Thyroid gland (tissue), 4 donors: ENCODE results near the gene TTN.

ENCODE experiments used
- POLR2A ChIP-seq, 2 donors: fragments of 450-650 bp; IDR thresholded peaks; one replicate each; pipeline ENCODE4 v1.6.1; 2017; ENCODE audit warnings: antibody characterized with exemption in 2 of 2, mild to moderate bottlenecking in 2 of 2, moderate library complexity in 1 of 2
- TF ChIP-seq, protein P1 (sequence below), 6 experiments: fragments of 200-600 bp in 3 of 6; fragments of 450-650 bp in 3 of 6; sonication (generic) in 3 of 6; IDR thresholded peaks; one replicate each; pipeline ENCODE4 v1.5.1; 2016 to 2019; ENCODE audit warnings: antibody characterized with exemption in 6 of 6, mild to moderate bottlenecking in 2 of 6, inconsistent platforms in 1 of 6, moderate library complexity in 1 of 6

DNA sequence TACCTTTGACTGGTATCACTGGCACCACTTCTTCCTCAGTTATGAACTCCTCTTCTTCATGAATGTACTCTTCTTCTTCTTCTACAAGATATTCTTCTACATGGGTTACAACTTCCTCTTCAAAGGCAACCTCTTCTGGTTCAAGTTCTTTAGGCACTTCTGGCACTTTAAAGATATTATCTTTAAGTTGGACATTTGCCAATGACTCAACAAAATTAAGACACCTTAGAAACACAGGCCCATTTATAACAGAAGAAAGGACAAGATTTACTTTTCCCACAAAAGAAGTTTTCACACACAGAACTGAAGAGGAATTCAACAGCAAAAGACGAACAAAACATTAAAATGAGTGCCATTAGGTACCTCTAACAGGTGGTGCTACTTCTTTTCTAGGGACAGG is 127.3 kb downstream of the TTN start:
- TF ChIP-seq, protein P1, sequence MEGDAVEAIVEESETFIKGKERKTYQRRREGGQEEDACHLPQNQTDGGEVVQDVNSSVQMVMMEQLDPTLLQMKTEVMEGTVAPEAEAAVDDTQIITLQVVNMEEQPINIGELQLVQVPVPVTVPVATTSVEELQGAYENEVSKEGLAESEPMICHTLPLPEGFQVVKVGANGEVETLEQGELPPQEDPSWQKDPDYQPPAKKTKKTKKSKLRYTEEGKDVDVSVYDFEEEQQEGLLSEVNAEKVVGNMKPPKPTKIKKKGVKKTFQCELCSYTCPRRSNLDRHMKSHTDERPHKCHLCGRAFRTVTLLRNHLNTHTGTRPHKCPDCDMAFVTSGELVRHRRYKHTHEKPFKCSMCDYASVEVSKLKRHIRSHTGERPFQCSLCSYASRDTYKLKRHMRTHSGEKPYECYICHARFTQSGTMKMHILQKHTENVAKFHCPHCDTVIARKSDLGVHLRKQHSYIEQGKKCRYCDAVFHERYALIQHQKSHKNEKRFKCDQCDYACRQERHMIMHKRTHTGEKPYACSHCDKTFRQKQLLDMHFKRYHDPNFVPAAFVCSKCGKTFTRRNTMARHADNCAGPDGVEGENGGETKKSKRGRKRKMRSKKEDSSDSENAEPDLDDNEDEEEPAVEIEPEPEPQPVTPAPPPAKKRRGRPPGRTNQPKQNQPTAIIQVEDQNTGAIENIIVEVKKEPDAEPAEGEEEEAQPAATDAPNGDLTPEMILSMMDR (IDR thresholded peaks at IDR 0.05), result no peak
- TF ChIP-seq POLR2A (IDR thresholded peaks at IDR 0.05), result no peak
